HG03039 (cell line): ENCODE measurements around the gene PDHX.

Experiments
- ATAC-seq: cut with Tn5 transposase; IDR thresholded peaks from one replicate; pipeline ENCODE4 v1.9.1; 2021; ENCODE audit warnings: mild to moderate bottlenecking, moderate library complexity; ENCODE audit not compliant: unreplicated experiment

The PDHX gene

DNA sequence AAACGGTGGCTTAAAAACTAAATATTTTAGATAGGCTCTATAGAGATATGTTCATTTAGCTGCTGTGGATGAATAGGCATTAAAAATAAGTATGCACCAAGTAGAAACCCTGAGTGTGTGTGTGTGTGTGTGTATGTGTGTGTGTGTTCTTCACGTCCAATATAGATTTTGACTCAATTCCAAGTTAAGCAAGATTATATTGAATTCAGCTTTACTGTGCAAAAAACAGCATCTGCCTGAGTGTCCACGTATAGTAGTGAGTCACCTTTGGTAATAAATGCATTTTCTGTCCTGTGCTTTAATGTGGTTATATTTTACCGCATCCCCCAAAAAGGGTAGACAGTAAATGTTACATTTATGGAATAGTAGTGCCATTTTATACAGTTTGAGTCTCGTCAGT, 71.2 kb downstream of the PDHX start:
- no peak for ATAC-seq

DNA sequence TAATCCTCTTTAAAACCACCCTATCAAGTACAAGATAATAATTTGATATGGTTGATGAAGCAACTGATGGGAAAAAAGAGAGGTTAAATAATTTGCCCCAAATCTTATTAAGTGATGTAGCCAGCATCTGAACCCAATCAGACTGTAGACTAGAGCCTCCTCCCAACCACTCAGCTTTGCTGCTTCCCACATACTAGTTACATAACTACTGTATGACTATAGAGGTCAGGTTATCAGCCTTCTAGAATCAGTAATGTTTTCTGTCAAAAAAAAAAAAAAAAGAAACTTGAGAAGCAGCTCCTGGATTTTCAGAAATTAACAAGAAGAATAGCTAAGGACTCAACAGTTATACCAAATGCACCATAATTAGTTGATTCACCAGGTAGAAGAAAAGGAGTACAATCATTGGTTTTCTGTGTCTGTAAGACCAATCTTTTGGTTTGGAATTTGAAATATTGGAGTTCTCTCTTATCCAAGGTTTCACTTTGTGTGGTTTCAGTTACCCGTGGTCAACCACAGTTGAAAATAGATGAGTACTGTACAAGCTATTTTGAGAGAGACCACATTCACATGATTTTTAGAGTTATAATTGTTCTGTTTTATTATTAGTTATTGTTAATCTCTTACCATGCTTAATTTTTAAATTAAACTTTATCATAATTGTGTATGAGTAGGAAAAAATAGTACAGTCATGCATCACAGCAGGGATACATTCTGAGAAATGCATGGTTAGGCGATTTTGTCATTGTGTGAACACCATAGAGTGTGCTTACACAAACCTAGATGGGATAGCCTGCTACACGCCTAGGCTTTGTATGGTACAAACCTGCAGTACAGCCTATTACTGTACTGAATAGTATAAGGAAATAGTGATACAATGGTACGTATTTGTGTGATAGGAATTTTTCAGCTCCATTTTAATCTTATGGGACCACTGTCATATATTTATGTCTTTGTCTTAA, 72.2 kb downstream of the PDHX start:
- peak; percentile 86 for ATAC-seq

DNA sequence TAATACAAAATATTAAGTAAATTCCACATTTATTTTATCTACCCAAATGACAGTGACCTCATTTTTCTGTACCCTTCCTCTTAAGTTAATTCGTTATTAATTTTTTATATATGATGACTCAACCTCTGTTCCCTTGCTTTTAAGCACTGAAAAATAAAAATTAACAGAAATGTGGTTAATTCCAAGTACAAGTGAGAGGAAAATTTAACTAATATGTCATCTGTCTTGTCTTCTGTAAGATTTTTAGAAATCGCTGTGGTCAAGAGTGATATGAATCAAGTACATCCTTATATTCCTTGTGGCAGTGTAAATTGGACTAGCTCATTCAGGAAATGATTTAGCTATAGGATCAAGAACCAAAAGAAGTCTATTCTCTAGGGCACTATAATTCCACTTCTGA, 74.5 kb downstream of the PDHX start:
- no peak for ATAC-seq

DNA sequence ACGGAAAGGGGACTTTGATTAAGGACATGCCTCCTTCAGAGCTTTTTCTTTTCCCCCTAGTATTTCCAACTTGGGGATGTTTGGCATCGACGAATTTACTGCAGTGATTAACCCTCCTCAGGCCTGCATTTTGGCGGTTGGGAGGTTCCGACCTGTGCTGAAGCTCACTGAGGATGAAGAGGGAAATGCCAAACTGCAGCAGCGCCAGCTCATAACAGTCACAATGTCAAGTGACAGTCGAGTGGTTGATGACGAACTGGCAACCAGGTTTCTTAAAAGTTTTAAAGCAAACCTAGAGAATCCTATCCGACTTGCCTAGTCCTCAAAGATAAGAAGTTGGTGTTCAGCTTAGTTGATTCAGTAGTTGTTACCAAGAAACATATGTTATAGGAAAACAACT, 78.4 kb downstream of the PDHX start:
- ATAC-seq = no peak

DNA sequence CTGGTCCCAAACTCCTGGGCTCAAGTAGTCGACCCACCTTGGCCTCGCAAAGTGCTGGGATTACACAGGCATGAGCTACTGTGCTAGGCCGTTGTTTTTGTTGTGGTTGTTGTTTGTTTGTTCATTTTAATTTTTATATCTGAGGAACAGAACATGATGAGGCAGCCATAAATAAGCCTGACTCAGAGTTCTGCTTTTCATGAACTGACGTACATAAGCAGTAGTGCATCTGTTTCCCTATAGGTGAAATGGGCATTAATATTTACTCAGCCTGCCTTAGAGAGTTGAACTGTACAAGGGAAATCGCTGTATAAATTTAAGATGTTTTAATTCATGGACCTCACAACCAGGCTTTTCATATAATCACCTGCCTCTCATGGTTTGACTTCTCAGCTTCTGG, 80.5 kb downstream of the PDHX start:
- ATAC-seq = no peak

DNA sequence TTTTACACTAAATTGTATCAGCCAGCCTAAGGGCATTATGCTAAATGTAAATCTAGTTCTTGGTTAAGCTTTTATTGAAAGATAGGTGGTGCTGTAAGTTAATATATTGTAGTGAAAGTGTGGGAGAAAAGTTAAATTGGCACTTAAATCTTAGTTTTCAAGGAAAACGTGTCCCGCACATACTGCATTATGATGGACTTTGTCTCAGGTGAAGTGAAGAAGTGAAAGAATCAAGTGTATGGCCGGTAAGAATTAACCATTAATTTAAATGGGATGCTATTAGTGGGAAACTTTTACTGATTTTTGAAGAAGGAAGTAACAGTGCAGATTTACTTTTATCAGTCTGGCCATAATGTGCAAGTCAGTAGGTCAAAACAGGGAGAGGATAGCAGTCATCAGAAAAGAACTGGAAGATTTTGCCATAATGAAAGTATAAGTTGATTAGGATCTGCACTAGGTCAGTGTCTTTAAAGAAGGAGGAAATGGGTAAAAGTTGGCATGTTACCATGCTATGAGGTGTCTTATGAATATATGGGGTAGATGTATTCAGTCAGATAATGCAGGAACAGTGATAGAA, 81.6 kb downstream of the PDHX start:
- ATAC-seq = no peak

DNA sequence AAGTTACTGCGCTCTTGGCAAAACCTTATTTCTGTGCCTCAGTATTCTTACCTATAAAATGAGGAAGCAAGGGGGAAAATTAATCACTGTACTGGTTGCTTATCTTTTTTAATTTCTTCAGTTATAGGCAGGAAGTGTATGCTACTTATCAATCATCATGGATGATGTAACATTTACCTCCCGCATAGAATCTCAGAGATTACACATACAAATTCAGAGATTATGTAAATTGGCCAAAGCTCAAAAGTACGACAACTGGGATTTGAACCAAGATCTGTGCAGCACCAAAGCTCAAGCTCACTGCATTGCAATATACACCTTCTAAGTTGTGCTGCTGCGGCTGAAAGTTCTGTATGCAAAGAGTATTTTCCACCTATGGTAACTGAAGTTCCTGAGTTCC, 83.0 kb downstream of the PDHX start:
- ATAC-seq = no peak

DNA sequence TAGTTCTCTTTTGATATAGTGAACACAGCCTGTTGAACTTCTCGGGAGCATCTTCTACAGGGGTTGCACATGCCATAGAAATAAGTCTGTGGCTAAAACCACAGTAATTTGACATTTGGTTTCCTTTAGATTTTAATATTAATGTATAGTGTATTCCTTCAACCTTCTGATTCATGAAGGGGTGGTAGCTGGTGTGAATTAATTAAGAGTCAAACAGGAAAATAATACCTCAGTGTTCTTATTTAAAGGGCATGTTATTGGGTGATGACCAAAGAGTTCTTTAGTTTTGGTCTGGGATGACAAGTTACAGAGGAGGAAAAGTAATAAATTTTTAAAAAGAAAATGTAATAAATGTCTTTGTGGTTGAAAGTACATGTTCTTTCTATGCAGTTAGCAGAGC, 86.8 kb downstream of the PDHX start:
- no peak for ATAC-seq

DNA sequence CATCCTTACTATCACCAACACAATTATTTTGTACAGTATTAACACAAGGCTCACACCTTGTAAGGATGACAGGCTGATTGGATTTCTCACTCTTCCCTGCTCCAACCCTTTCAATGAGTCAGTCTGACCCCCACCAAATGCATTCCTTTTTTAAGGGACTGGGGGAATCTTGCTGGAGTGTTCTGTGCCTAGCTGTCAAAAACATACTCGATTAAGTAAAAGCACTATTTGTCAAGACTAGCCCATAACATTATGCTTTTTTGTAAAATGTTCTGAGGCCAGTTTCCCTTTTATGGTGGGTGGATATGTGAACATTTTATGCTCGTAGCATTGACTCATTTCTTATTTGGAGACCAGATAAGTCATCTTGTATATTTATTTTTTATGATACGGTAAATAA, 87.2 kb downstream of the PDHX start:
- ATAC-seq = no peak

DNA sequence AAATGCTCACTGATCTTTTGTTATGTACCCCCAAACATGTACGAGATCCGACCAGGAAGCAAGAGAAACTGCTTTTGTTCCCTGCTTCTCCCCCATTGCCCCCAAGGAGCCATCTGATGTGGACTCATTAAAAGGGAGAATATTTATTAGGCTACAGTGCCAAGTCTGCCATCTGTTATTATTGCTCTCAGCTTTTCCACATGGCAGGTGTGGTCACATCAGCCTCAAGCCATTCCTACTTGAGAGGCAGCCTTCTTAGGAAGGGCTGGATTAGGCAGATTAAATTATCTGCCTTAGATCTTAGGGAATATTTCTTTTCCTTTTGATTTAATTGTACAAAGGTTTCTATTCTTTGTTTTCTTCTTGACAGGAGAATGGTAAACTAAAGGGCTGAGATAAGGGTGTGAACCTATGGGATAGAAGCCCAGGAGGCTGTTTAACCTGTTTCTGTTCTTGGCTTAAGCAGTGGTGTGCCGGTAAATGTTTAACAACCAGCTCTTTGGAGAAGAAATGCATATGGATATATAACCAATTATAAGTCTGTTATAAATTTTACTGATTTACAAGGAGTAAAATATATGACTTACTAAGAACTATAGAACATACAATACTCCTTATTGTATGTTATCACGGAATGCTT, 88.8 kb downstream of the PDHX start:
- ATAC-seq = no peak

DNA sequence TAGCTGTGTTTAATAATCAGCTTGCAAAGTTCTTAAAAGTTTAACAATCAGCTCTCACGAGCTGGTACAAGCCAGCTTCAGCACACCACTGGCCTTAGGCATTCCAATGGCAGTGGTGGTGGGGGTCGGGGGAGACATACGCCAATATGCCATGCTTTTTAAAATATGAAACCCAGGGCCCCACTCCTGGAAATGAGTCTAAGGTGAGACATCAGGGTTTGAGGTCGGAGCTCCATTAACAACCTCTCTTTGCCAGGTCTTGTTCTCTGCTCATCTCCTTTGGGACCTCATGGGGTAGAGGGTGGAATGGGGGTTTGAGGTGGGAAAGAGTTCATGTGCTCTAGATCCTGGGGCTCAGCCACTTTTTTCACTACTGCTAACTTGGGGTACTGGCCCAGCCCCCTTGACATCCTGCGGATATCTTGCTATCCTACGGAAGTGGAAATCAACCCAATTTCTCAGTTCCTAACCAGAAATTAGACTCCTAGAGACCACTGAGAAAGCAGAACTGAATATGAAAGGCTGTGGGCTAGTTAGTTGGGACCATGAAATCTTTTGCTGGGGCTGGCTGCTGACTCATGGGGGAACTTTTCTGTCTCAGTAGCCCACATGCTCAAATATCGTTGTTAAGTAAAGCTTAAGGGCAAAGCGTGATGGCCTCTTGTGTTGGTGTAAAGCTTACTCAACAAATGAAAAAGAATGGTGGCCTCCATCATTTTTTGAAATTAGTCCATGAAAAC, 90.1 kb downstream of the PDHX start:
- peak; percentile 91 for ATAC-seq

DNA sequence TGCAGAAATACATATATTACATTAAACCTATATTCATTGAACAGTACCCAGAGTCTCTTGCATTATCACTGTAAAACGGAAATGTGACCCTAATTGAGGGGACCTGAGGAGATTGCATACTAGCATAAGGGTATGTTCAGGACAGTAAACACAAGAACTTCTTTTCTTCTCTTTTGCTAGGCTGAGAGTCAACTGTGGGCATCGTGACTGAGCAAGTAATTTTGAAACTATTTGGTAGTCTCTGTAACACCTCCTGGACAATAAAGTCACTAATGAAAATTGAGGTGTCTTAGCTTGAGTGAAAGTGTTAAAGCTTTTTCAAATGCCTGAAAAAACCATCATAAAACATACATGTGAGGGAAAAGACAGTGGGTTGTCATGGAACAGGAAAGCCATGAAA, 90.9 kb downstream of the PDHX start:
- peak; percentile 45 for ATAC-seq

DNA sequence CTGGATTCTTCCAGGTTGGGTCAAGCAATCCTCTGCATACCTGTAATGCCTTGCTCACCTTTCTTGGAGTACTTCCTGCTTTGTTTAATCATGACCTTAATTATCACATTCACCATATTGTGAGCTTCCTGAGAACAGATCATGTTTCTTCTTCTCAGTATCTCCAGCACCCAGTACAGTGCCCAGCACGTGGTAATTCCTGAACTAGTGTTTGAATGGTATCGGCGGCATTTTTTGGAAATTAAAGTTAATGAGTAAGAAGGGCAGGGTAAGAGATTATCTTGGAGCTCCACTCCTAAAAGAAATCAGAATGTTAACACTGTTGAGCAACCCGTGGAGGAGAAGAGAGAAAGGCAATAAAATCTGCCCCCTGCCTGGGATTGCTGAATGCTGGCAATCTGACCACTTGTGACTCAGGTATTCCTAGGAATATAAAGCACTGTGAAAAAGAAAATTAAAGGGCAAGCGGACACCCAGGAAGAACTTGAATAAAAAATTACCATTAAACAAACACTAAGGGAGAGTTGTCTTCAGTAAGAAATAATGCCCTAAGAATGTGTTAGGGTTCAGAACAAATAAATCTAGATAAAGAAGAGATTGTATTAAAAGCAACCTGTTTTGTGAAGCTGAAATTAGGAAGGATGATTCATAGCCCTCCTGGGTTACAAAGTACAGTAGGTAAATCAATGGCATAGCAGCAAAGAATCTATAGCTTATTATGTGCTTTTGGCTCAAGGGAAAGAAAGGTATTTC, 92.9 kb downstream of the PDHX start:
- ATAC-seq = no peak

DNA sequence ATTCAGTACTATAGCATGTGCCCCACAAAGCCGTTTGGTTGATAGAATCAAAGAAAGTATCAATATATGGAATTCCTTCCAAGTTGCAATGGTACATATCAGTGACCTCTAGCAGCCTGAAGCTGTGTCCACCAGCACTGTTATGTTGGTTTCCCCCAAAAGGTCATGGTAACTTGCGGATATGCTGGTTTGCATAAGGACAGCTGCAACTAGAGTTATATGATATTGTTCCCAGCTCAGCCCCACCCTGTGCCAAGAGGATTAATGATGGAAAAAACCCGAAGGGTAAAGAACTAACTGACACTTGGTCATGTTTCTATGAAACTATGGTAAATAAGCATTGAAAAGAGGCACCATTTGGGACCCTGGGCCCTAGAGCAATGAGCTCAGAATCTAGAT, 93.5 kb downstream of the PDHX start:
- no peak for ATAC-seq

DNA sequence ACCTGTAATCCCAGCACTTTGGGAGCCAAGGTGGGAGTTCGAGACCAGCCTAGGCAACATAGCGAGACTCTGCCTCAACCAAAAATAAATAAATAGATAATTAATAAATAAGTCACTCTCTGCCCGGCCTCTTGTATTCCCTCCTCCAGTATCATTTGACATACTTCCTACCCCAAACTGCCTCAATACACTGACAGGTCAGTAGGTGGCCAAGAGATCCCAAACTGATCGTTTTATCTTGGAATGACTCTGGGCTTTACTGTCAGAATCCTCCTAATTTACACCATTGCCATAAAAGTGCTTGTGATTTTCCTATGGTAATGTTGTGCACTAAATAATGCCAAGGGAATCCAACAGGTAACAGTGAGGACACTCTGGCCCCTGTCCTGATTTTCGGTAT, 94.2 kb downstream of the PDHX start:
- no peak for ATAC-seq

DNA sequence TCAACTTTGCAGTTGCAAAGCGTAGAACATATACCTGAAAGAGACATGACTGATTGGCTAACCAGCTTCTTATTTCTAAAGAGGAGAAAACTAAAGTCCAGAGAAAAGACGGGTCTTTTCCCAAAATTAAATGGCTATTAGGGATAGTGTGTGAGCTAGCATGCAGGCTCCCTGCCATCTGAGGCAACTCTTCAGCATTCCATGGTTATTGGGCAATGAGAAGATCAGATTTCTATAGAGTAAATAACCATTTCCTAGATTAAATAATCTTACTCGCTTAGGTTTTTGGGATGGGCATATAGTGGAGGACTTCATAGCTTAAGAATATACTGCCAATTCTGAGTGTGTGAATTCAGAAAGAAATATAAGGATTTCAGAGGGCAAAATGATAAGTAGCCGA, 95.0 kb downstream of the PDHX start:
- ATAC-seq = no peak

DNA sequence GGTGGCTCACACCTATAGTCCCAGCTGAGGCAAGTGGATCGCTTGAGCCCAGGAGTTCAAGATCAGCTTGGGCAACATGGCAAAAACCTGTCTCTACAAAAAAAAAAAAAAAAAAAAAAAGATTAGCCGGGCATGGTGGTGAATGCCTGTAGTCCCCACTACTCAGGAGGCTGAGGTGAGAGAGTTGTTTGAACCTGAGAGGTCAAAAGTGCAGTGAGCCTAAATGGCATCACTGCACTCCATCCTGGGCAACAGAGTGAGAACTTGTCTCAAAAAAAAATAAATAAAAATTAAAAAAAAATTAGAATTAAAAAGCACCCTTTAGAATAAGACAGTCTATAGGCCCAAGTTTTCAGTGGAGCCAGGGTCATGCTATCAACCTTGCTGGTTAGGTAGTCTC, 95.5 kb downstream of the PDHX start:
- ATAC-seq = no peak

DNA sequence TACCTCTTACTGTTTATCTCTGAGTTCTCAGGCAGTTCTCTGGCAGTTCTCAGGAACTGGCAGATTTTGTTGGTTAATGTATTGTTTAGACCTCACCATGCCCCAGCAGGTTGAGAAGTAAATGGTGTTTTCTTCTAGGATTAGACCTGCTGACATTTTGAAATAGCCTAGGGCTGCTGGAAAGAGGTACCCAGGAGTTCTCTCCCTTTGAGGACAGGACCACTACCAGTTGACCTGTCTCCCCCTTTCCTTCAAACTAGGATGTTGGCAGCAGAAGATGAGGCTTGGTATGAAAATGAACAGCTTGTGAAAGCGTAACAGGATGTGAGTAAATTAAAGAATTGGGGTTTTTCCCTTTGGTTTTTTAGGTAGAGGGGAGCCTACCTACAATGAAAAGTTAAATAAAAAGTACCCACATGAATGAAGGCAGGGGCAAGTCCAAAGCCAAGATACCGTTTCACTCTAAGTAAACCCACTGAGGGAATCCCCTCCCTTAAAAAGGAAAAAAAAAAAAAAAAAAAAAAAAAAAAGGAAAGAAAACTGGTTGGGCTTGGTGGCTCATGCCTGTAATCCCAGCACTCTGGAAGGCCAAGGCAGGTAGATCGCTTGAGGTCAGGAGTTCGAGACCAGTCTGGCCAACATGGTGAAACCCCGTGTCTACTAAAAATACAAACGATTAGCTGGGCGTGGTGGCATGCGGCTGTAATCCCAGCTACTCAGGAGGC, 96.2 kb downstream of the PDHX start:
- peak; percentile 59 for ATAC-seq

DNA sequence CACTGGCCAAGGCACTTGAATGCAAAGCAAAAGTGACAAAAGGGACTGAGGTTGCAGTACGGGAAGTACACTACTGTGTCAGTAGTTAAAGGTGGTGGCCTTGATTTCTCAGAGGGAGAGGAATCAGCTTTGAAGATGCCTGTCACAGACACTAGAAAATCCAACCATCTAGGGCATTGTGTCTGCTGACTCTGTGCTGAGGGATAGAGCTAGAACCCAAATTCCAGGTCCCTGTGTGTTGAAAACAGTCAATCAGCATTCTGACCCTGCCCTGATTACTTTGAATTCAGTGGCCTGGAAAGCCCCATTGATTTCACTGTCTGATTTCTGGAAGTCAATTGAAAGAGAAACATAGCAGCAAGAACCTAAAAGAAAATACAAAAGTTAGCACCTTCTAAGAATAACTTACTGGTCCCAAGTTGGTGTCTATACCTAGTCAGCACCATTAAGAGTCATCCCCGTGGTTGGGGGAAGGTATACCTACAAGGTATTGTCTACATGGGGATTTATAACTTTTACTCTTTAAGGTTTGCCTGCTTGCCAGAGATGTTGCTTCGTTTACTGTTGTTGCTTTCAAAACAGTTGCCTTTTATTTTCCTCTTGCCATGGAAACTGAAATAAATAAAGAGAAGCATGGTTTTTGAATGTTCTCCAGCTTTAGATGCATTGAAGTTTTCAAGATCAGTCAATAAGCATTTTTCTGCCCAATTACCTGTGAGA, 97.3 kb downstream of the PDHX start:
- peak; percentile 39 for ATAC-seq
